Measurements from ENCODE around the gene RHOBTB3.

DNA sequence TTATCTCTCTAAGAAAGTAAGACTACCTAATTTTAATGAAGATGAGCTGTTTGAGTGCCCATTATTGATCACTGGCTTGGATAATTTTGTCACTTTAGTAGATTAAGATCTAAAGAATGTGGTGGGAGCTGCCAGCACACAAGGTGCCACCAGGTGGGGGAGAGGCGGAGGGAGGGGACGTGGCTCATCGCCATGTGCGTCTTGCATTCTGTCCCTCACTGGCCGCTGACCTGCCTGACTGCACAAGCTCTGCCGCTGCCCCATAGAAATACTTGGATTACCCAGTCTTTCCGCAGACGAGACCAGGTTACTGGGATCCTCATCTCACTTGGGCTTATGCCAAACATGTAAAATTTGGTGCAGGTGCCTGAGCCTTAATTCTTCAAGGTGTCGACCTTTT lies 37.6 kb downstream of the RHOBTB3 start:
- TF ChIP-seq, protein P1, sequence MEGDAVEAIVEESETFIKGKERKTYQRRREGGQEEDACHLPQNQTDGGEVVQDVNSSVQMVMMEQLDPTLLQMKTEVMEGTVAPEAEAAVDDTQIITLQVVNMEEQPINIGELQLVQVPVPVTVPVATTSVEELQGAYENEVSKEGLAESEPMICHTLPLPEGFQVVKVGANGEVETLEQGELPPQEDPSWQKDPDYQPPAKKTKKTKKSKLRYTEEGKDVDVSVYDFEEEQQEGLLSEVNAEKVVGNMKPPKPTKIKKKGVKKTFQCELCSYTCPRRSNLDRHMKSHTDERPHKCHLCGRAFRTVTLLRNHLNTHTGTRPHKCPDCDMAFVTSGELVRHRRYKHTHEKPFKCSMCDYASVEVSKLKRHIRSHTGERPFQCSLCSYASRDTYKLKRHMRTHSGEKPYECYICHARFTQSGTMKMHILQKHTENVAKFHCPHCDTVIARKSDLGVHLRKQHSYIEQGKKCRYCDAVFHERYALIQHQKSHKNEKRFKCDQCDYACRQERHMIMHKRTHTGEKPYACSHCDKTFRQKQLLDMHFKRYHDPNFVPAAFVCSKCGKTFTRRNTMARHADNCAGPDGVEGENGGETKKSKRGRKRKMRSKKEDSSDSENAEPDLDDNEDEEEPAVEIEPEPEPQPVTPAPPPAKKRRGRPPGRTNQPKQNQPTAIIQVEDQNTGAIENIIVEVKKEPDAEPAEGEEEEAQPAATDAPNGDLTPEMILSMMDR (IDR thresholded peaks at IDR 0.05): no peak
- no peak for TF ChIP-seq POLR2A (IDR thresholded peaks at IDR 0.05)
